Stimulated activated CD4-positive, alpha-beta T cell treated with anti-CD3 and anti-CD28 coated beads, Interleukin-2, amount 100 ng/mL, for 4 hours (primary cell): Measurements from ENCODE around the gene LRRC17.

ENCODE experiments used
- DNase-seq: peaks from one replicate; pipeline ENCODE4 v3.0.0-alpha.2; 2020; ENCODE audit warnings: low read depth

Gene LRRC17

GRCh38 chr7:102988631-102989560 lies 76.1 kb downstream of the LRRC17 start:
- DNase-seq = no peak

GRCh38 chr7:102990642-102991041 lies 77.8 kb downstream of the LRRC17 start:
- no peak for DNase-seq

- no peak for DNase-seq
These were observed 78.3 kb downstream of the LRRC17 start for GRCh38 chr7:102991077-102991539.

- no peak for DNase-seq
These were observed 78.9 kb downstream of the LRRC17 start for GRCh38 chr7:102991540-102992214.

- DNase-seq = no peak
These were observed 79.7 kb downstream of the LRRC17 start for GRCh38 chr7:102992509-102992937.

GRCh38 chr7:102992938-102993717 lies 80.3 kb downstream of the LRRC17 start:
- DNase-seq = no peak

GRCh38 chr7:102993718-102994029 lies 80.9 kb downstream of the LRRC17 start:
- no peak for DNase-seq

- no peak for DNase-seq
These were observed 81.8 kb downstream of the LRRC17 start for GRCh38 chr7:102994567-102994966.
